Smooth muscle cell (in vitro differentiated cells): Measurements from ENCODE around the gene ABCC6. TPM values are rescaled to one million over a fixed set of nuclear protein-coding genes. Genes with fewer than 3 reads are reported as not detected.
"Not testable (repeated sequence)": the region's sequence is repeated elsewhere in the genome, so short reads cannot be mapped to it uniquely, and the experiment has no call there.

Source experiments
- DNase-seq: peaks from one replicate; lab custom pipeline; 2025; ENCODE audit not compliant: unreplicated experiment; lab: John Stamatoyannopoulos, UW
- H2AFZ ChIP-seq: fragments of 200-600 bp; sonication (generic); 2 replicates; pipeline ENCODE4 v1.6.0; 2016; ENCODE audit warnings: antibody characterized with exemption, low read depth, mild to moderate bottlenecking
- H3F3A ChIP-seq: fragments of 200-600 bp; sonication (generic); 2 replicates; pipeline ENCODE4 v1.6.0; 2017; ENCODE audit warnings: antibody characterized with exemption, low read depth
- H3K27ac ChIP-seq: fragments of 200-600 bp; sonication (generic); 2 replicates; pipeline ENCODE4 v1.5.1; 2016; ENCODE audit warnings: low read depth, mild to moderate bottlenecking
- H3K27me3 ChIP-seq: fragments of 200-600 bp; sonication (generic); 2 replicates; pipeline ENCODE4 v1.6.1; 2016; ENCODE audit warnings: low read depth, mild to moderate bottlenecking
- H3K36me3 ChIP-seq: fragments of 200-600 bp; sonication (generic); 2 replicates; pipeline ENCODE4 v1.5.1; 2016; ENCODE audit warnings: low read depth
- H3K4me1 ChIP-seq: fragments of 200-600 bp; sonication (generic); 2 replicates; pipeline ENCODE4 v1.5.1; 2016; ENCODE audit warnings: low read depth
- H3K4me2 ChIP-seq: fragments of 200-600 bp; sonication (generic); 2 replicates; pipeline ENCODE4 v1.6.0; 2016; ENCODE audit warnings: mild to moderate bottlenecking
- H3K4me3 ChIP-seq: fragments of 200-600 bp; sonication (generic); 2 replicates; pipeline ENCODE4 v1.5.1; 2016; ENCODE audit warnings: mild to moderate bottlenecking
- H3K79me2 ChIP-seq: fragments of 200-600 bp; sonication (generic); 2 replicates; pipeline ENCODE4 v1.6.0; 2016; ENCODE audit warnings: low read depth, mild to moderate bottlenecking
- H3K9ac ChIP-seq: fragments of 200-600 bp; sonication (generic); 2 replicates; pipeline ENCODE4 v1.6.0; 2016; ENCODE audit warnings: low read depth
- H3K9me3 ChIP-seq: fragments of 200-600 bp; sonication (generic); replicated peaks from 2 replicates; pipeline ENCODE4 v1.5.1; 2016; ENCODE audit warnings: low read depth
- H4K20me1 ChIP-seq: fragments of 200-600 bp; sonication (generic); 2 replicates; pipeline ENCODE4 v1.6.0; 2016; ENCODE audit warnings: low read depth
- WGBS: methylation state at CpG from one replicate; pipeline ENCODE4 v1.1.7; 2016; ENCODE audit warnings: low lambda C conversion rate; 5-methylcytosine and 5-hydroxymethylcytosine counted together
- polyA plus RNA-seq: library from polyadenylated mRNA; unstranded; fragments of >200 nt; fragmentation: Nextera tagmentation; extraction: Ambion mirVana; gene quantifications from 2 replicates; pipeline ENCODE4 v1.2.1, GENCODE V29; 2016
- total RNA-seq: library from RNA; depleted of rRNA; stranded (reverse); fragments of >200 nt; gene quantifications from 2 replicates; pipeline ENCODE4 v1.2.3, GENCODE V29; 2014
- TF ChIP-seq, protein P1 (sequence below): fragments of 200-600 bp; sonication (generic); IDR thresholded peaks from 2 replicates; pipeline ENCODE4 v1.5.1; 2017; ENCODE audit warnings: borderline replicate concordance, mild to moderate bottlenecking, antibody characterized with exemption; ENCODE audit not compliant: insufficient read depth, poor library complexity, severe bottlenecking

Gene ABCC6
- total and polyA plus RNA-seq, 2 experiments from 2014 or later, result 0.94 to 1.9 TPM

GRCh38 chr16:16203494-16203893 lies 19.8 kb downstream of the ABCC6 start:
- not testable (repeated sequence) for H3K9me3 ChIP-seq, H4K20me1 ChIP-seq, H2AFZ ChIP-seq, H3K79me2 ChIP-seq, H3K27me3 ChIP-seq, DNase-seq, H3K36me3 ChIP-seq, H3K9ac ChIP-seq, H3K4me3 ChIP-seq, H3K27ac ChIP-seq, H3F3A ChIP-seq, H3K4me1 ChIP-seq, H3K4me2 ChIP-seq
- 89% methylated on average over 6 of the region's 6 CpGs for WGBS

GRCh38 chr16:16202400-16203143 lies 20.7 kb downstream of the ABCC6 start:
- not testable (repeated sequence) for H3F3A ChIP-seq, H3K9ac ChIP-seq, H2AFZ ChIP-seq, H3K4me2 ChIP-seq, H4K20me1 ChIP-seq, DNase-seq, H3K79me2 ChIP-seq, H3K27me3 ChIP-seq, H3K4me3 ChIP-seq, H3K27ac ChIP-seq, H3K36me3 ChIP-seq, H3K9me3 ChIP-seq, H3K4me1 ChIP-seq
- TF ChIP-seq, protein P1, sequence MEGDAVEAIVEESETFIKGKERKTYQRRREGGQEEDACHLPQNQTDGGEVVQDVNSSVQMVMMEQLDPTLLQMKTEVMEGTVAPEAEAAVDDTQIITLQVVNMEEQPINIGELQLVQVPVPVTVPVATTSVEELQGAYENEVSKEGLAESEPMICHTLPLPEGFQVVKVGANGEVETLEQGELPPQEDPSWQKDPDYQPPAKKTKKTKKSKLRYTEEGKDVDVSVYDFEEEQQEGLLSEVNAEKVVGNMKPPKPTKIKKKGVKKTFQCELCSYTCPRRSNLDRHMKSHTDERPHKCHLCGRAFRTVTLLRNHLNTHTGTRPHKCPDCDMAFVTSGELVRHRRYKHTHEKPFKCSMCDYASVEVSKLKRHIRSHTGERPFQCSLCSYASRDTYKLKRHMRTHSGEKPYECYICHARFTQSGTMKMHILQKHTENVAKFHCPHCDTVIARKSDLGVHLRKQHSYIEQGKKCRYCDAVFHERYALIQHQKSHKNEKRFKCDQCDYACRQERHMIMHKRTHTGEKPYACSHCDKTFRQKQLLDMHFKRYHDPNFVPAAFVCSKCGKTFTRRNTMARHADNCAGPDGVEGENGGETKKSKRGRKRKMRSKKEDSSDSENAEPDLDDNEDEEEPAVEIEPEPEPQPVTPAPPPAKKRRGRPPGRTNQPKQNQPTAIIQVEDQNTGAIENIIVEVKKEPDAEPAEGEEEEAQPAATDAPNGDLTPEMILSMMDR, result peak; percentile 18
- WGBS, result 36% methylated on average over 4 of the region's 4 CpGs

DNA sequence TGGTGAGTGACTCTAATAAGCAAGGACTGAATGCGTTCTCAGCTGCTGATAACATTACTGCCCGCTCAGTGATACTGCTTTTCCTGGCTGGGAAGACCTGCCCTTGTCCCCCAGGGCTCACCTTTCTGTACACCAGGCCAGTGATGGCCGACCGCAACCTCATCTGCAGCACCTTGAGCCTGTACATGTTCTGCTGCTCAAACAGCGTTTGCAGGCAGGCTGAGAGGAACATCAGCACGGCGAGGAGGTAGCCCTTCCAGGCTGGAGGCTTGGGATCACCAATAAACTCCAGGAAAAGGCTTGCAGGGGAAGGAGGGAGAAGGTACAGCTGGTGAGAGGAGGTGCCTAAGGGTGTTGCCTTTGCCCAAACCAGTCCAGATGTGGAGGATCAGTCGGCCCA lies 21.4 kb downstream of the ABCC6 start:
- not testable (repeated sequence) for H3K79me2 ChIP-seq, H2AFZ ChIP-seq, H4K20me1 ChIP-seq, H3K4me2 ChIP-seq, H3F3A ChIP-seq, H3K36me3 ChIP-seq, H3K4me1 ChIP-seq, H3K4me3 ChIP-seq, H3K9me3 ChIP-seq, H3K9ac ChIP-seq, H3K27ac ChIP-seq, DNase-seq, H3K27me3 ChIP-seq
- WGBS, result 80% methylated on average over 7 of the region's 8 CpGs

DNA sequence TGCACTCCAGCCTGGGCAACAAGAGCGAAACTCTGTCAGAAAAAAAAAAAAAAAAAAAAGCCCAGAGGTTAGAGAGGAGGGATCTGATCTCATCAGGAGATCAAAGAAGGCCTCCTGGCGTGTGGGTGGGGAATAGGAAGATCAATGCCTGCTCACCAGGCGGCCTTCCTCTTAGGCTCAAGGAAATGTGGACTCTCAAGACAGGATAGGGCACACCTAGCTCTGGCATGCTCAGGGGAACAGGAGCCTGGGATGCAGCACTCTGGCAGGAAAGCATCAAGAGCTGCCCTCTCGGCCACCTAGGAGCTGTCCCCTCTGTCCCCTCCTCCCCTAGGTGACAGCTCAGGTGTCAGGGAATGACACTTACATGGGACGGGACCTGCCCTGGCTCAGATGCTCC lies 22.9 kb downstream of the ABCC6 start:
- not testable (repeated sequence) for H2AFZ ChIP-seq, H3K79me2 ChIP-seq, H3K9me3 ChIP-seq, DNase-seq, H4K20me1 ChIP-seq, H3K27me3 ChIP-seq, H3K4me2 ChIP-seq, H3F3A ChIP-seq, H3K9ac ChIP-seq, H3K4me3 ChIP-seq, H3K4me1 ChIP-seq, H3K36me3 ChIP-seq, H3K27ac ChIP-seq
- WGBS, result 83% methylated on average over 5 of the region's 5 CpGs

DNA sequence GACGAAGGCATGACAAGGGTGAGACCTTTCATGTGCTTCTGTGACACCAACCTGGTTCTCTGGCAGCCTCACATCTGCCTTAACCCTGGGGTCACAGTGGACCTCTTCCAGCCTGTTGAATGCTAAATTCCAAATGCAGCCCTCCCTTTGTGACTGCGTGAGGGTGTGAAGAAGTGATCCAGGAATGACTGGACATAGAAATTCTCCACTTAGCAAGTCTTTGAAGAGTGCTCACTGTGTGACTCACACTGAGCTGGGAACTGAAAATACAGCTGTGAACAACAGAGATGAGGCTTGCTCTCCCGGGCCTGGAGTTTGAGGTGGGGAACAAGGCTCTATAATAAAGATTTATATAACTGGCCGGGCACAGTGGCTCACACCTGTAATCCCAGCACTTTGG lies 23.9 kb downstream of the ABCC6 start:
- H2AFZ ChIP-seq, H4K20me1 ChIP-seq, H3K4me1 ChIP-seq, H3K27ac ChIP-seq, H3K4me3 ChIP-seq, DNase-seq, H3K79me2 ChIP-seq, H3K4me2 ChIP-seq, H3F3A ChIP-seq, H3K36me3 ChIP-seq, H3K9me3 ChIP-seq, H3K27me3 ChIP-seq, H3K9ac ChIP-seq: not testable (repeated sequence)
- 43% methylated on average over 4 of the region's 4 CpGs for WGBS
